Measurements from ENCODE around the gene RASGRF1. TPM values are rescaled to one million over a fixed set of nuclear protein-coding genes. Genes with fewer than 3 reads are reported as not detected.

RASGRF1 gene
- total and polyA plus RNA-seq, 5 experiments from 2014 or later: 0.14 TPM; not detected in 4

GRCh38 chr15:79091204-79091867 lies 756 bp upstream of the RASGRF1 start:
- Mint-ChIP-seq H3K4me1 (peaks cover 0 to 22% (median 6%) of the 10 kb centered on the region in 4 donors), H3K36me3 (no peaks in the 10 kb centered on the region), H3K27ac (peak overlapping the region in 1 of 10 donors; percentile 40), H3K27me3 (peaks cover 28 to 92% (median 64%) of the 10 kb centered on the region in 5 donors), H3K9me3 (no peaks in the 10 kb centered on the region), H3K4me3 (peak overlapping the region in 2 of 10 donors; percentile 38 to 39)
- no peak for DNase-seq
- POLR2A ChIA-PET: no interaction called here
- no peak for ATAC-seq

- no peaks in the 10 kb centered on the region for H3K36me3 Mint-ChIP-seq
- no peaks in the 10 kb centered on the region for H3K9me3 Mint-ChIP-seq
- H3K4me1 Mint-ChIP-seq: peaks cover 0 to 22% (median 6%) of the 10 kb centered on the region in 4 donors
- ATAC-seq: no peak
- peak overlapping the region in 3 of 10 donors; percentile 28 to 38 (median 33) for H3K4me3 Mint-ChIP-seq
- peaks cover 25 to 86% (median 60%) of the 10 kb centered on the region in 5 donors for H3K27me3 Mint-ChIP-seq
- no peak for DNase-seq
- POLR2A ChIA-PET: no interaction called here
- H3K27ac Mint-ChIP-seq: no peak overlapping the region
Measured at GRCh38 chr15:79089890-79090486, 592 bp downstream of the RASGRF1 start.

- Mint-ChIP-seq H3K9me3 (no peaks in the 10 kb centered on the region), H3K36me3 (no peaks in the 10 kb centered on the region), H3K27me3 (peaks cover 26 to 84% (median 60%) of the 10 kb centered on the region in 5 donors), H3K27ac (no peak overlapping the region), H3K4me3 (no peak overlapping the region), H3K4me1 (peaks cover 0 to 22% (median 6%) of the 10 kb centered on the region in 4 donors)
- POLR2A ChIA-PET: no interaction called here
- DNase-seq: no peak
- no peak for ATAC-seq
Measured at GRCh38 chr15:79089331-79089889, 1.2 kb downstream of the RASGRF1 start.

- Mint-ChIP-seq H3K9me3 (no peaks in the 10 kb centered on the region), H3K36me3 (no peaks in the 10 kb centered on the region), H3K4me1 (peaks cover 0 to 22% (median 6%) of the 10 kb centered on the region in 4 donors), H3K4me3 (no peak overlapping the region), H3K27ac (no peak overlapping the region), H3K27me3 (peaks cover 26 to 79% (median 60%) of the 10 kb centered on the region in 5 donors)
- no peak for ATAC-seq
- no peak for DNase-seq
- POLR2A ChIA-PET: no interaction called here
Measured at GRCh38 chr15:79088426-79089205, 2.0 kb downstream of the RASGRF1 start.

- Mint-ChIP-seq H3K4me3 (no peak overlapping the region), H3K4me1 (peaks cover 0 to 11% (median 2%) of the 10 kb centered on the region in 4 donors), H3K9me3 (no peaks in the 10 kb centered on the region), H3K36me3 (no peaks in the 10 kb centered on the region), H3K27me3 (peaks cover 16 to 61% (median 45%) of the 10 kb centered on the region in 5 donors), H3K27ac (no peak overlapping the region)
- DNase-seq: no peak
- POLR2A ChIA-PET: no interaction called here
- ATAC-seq: no peak
Measured at GRCh38 chr15:79086814-79087213, 3.8 kb downstream of the RASGRF1 start.

- H3K9me3 Mint-ChIP-seq: no peaks in the 10 kb centered on the region
- no peak overlapping the region for H3K4me3 Mint-ChIP-seq
- H3K27me3 Mint-ChIP-seq: peaks cover 16 to 46% (median 31%) of the 10 kb centered on the region in 5 donors
- H3K27ac Mint-ChIP-seq: no peak overlapping the region
- POLR2A ChIA-PET: no interaction called here
- no peak for ATAC-seq
- no peaks in the 10 kb centered on the region for H3K4me1 Mint-ChIP-seq
- no peak for DNase-seq
- no peaks in the 10 kb centered on the region for H3K36me3 Mint-ChIP-seq
Measured at GRCh38 chr15:79084308-79084968, 6.1 kb downstream of the RASGRF1 start.

GRCh38 chr15:79083154-79083553 lies 7.4 kb downstream of the RASGRF1 start:
- Mint-ChIP-seq H3K4me1 (peaks cover 0 to 8% (median 0%) of the 10 kb centered on the region in 4 donors), H3K9me3 (no peaks in the 10 kb centered on the region), H3K27me3 (peaks cover 9 to 36% (median 24%) of the 10 kb centered on the region in 5 donors), H3K36me3 (no peaks in the 10 kb centered on the region), H3K4me3 (no peak overlapping the region), H3K27ac (no peak overlapping the region)
- POLR2A ChIA-PET: no interaction called here
- DNase-seq (no peak), ATAC-seq (no peak)

GRCh38 chr15:79082363-79083070 lies 8.1 kb downstream of the RASGRF1 start:
- Mint-ChIP-seq H3K27me3 (peaks cover 6 to 34% (median 18%) of the 10 kb centered on the region in 5 donors), H3K27ac (no peak overlapping the region), H3K36me3 (no peaks in the 10 kb centered on the region), H3K4me3 (no peak overlapping the region), H3K9me3 (no peaks in the 10 kb centered on the region), H3K4me1 (peaks cover 0 to 8% (median 0%) of the 10 kb centered on the region in 4 donors)
- no peak for DNase-seq
- POLR2A ChIA-PET: no interaction called here
- ATAC-seq: no peak

- Mint-ChIP-seq H3K9me3 (no peaks in the 10 kb centered on the region), H3K4me1 (peaks cover 0 to 8% (median 0%) of the 10 kb centered on the region in 4 donors), H3K36me3 (no peaks in the 10 kb centered on the region), H3K27ac (peak overlapping the region in 1 of 10 donors; percentile 16), H3K4me3 (no peak overlapping the region), H3K27me3 (peaks cover 0 to 19% (median 3%) of the 10 kb centered on the region in 5 donors)
- POLR2A ChIA-PET: no interaction called here
- no peak for DNase-seq
- no peak for ATAC-seq
Measured at GRCh38 chr15:79078763-79079410, 11.7 kb downstream of the RASGRF1 start.

- DNase-seq (no peak), ATAC-seq (no peak)
- Mint-ChIP-seq H3K4me3 (no peak overlapping the region), H3K27me3 (peaks cover 0 to 18% (median 3%) of the 10 kb centered on the region in 5 donors), H3K36me3 (no peaks in the 10 kb centered on the region), H3K9me3 (no peaks in the 10 kb centered on the region), H3K27ac (no peak overlapping the region), H3K4me1 (peaks cover 0 to 8% (median 0%) of the 10 kb centered on the region in 4 donors)
- POLR2A ChIA-PET: no interaction called here
Measured at GRCh38 chr15:79078003-79078402, 12.6 kb downstream of the RASGRF1 start.

GRCh38 chr15:79076661-79077060 lies 13.9 kb downstream of the RASGRF1 start:
- Mint-ChIP-seq H3K36me3 (no peaks in the 10 kb centered on the region), H3K9me3 (no peaks in the 10 kb centered on the region), H3K4me1 (peaks cover 0 to 8% (median 0%) of the 10 kb centered on the region in 4 donors), H3K27me3 (peaks cover 2 to 13% (median 4%) of the 10 kb centered on the region in 5 donors), H3K27ac (no peak overlapping the region), H3K4me3 (no peak overlapping the region)
- no peak for ATAC-seq
- DNase-seq: no peak
- POLR2A ChIA-PET: no interaction called here

Measured in naive thymus-derived CD8-positive, alpha-beta T cell (primary cell).